Lung (tissue), 12 donors: Measurements from ENCODE around the gene PAH. TPM values are rescaled to one million over a fixed set of nuclear protein-coding genes. Genes with fewer than 3 reads are reported as not detected.
A peak's percentile ranks its signal among the peaks of the same experiment; 100 is the strongest.

ENCODE experiments used
- ATAC-seq: fragments of 200-7000 bp; cut with Tn5 transposase; one replicate; pipeline ENCODE4 v1.9.1; 2020; ENCODE audit warnings: moderate number of reproducible peaks; ENCODE audit not compliant: insufficient read depth, low FRiP score
- DNase-seq, 3 donors: peaks; one replicate each; pipeline ENCODE4 v3.0.0-alpha.2; 2013 to 2017
- H3K27ac ChIP-seq, 2 donors: one replicate each; pipeline ENCODE4 v1.5.1; 2013; ENCODE audit warnings: mild to moderate bottlenecking in 2 of 2, moderate library complexity in 2 of 2, control low read depth in 1 of 2, inconsistent platforms in 1 of 2, low read depth in 1 of 2, low read length in 1 of 2
- H3K27me3 ChIP-seq, 3 donors: one replicate each; pipeline ENCODE4 v1.5.1; 2013; ENCODE audit warnings: low read length in 2 of 3; ENCODE audit not compliant: control insufficient read depth in 3 of 3, insufficient read depth in 3 of 3
- H3K36me3 ChIP-seq, 4 donors: one replicate each; pipeline ENCODE4 v1.5.1; 2013; ENCODE audit warnings: low read length in 4 of 4, mild to moderate bottlenecking in 1 of 4, moderate library complexity in 1 of 4; ENCODE audit not compliant: control insufficient read depth in 4 of 4, insufficient read depth in 4 of 4
- H3K4me1 ChIP-seq, 5 donors: one replicate each; pipeline ENCODE4 v1.5.1; 2013; ENCODE audit warnings: low read length in 5 of 5, mild to moderate bottlenecking in 2 of 5, moderate library complexity in 1 of 5; ENCODE audit not compliant: control insufficient read depth in 5 of 5, insufficient read depth in 5 of 5
- H3K4me3 ChIP-seq: one replicate; pipeline ENCODE4 v1.5.1; 2013; ENCODE audit warnings: mild to moderate bottlenecking, control low read depth, moderate library complexity
- H3K9ac ChIP-seq, 2 donors: one replicate each; pipeline ENCODE4 v1.5.1; 2013; ENCODE audit warnings: low read length in 2 of 2, control low read depth in 1 of 2; ENCODE audit not compliant: insufficient read depth in 1 of 2
- H3K9me3 ChIP-seq, 4 donors: one replicate each; pipeline ENCODE4 v1.5.1; 2013; ENCODE audit warnings: low read length in 3 of 4, mild to moderate bottlenecking in 1 of 4, moderate library complexity in 1 of 4; ENCODE audit not compliant: control insufficient read depth in 4 of 4, insufficient read depth in 3 of 4
- CTCF ChIP-seq: IDR thresholded peaks from 2 replicates; pipeline ENCODE4 v1.5.1; 2012; ENCODE audit warnings: mild to moderate bottlenecking; ENCODE audit errors: control extremely low read depth, extremely low read depth
- WGBS, 2 donors: extraction: QIAGEN DNeasy Blood & Tissue Kit; methylation state at CpG; one replicate each; pipeline ENCODE4 v1.1.7; 2013; 5-methylcytosine and 5-hydroxymethylcytosine counted together
- polyA plus RNA-seq, 2 donors: library from polyadenylated mRNA; stranded (reverse); fragments of 200-250 nt; gene quantifications; one replicate each; pipeline ENCODE4 v1.2.1, GENCODE V29; 2013
- total RNA-seq, 2 donors: library from RNA; depleted of rRNA in 1 of 2; stranded (reverse); fragments of >200 nt in 1 of 2; gene quantifications; one replicate each; pipeline ENCODE4 v1.2.1, GENCODE V29; 2014 to 2021
- donor health status: control.
- donor health status: control.
- donor health status: Bipolar disorder and iron deficiency.
- donor health status: healthy.
- donor health status: DM: yes; HTN: yes; CAD: no.

The PAH gene
- total and polyA plus RNA-seq, 4 donors, result 0.06 to 0.64 (median 0.57) TPM; not detected in 1

- H3K9me3 ChIP-seq, result peaks cover 3 to 12% (median 5%) of the 10 kb centered on the region in 4 donors
- no peak for TF ChIP-seq CTCF
- peaks cover 22 to 87% (median 82%) of the 10 kb centered on the region in 3 donors for H3K27me3 ChIP-seq
- ATAC-seq (no peak), DNase-seq (no peak)
- no peaks in the 10 kb centered on the region for H3K36me3 ChIP-seq
- H3K4me3 ChIP-seq, result no peak overlapping the region
- no peak overlapping the region for H3K9ac ChIP-seq
- H3K27ac ChIP-seq, result no peak overlapping the region
- peaks cover 0 to 13% (median 6%) of the 10 kb centered on the region in 5 donors for H3K4me1 ChIP-seq
- WGBS, 2 donors, result 7 to 8% methylated on average over 8 of the region's 8 CpGs
Measured at GRCh38 chr12:102961466-102961855, 44.4 kb upstream of the PAH start.

- Histone ChIP-seq H3K36me3 (no peaks in the 10 kb centered on the region), H3K9ac (no peak overlapping the region), H3K27me3 (peaks cover 22 to 85% (median 81%) of the 10 kb centered on the region in 3 donors), H3K4me3 (no peak overlapping the region), H3K4me1 (peaks cover 0 to 16% (median 6%) of the 10 kb centered on the region in 5 donors), H3K27ac (no peak overlapping the region), H3K9me3 (peaks cover 3 to 12% (median 5%) of the 10 kb centered on the region in 4 donors)
- no peak for ATAC-seq
- 6 to 10% methylated on average over 19 of the region's 19 CpGs for WGBS, 2 donors
- TF ChIP-seq CTCF, result no peak
- peak in 1 of 3 donors; percentile 23 for DNase-seq
Measured at GRCh38 chr12:102960766-102961465, 43.9 kb upstream of the PAH start.

GRCh38 chr12:102959391-102959790 lies 42.3 kb upstream of the PAH start:
- Histone ChIP-seq H3K27me3 (peaks cover 22 to 85% (median 81%) of the 10 kb centered on the region in 3 donors), H3K9ac (no peak overlapping the region), H3K27ac (no peak overlapping the region), H3K36me3 (no peaks in the 10 kb centered on the region), H3K4me3 (no peak overlapping the region), H3K9me3 (peaks cover 3 to 13% (median 5%) of the 10 kb centered on the region in 4 donors), H3K4me1 (peaks cover 0 to 14% (median 0%) of the 10 kb centered on the region in 5 donors)
- 9 to 12% methylated on average over 14 of the region's 14 CpGs for WGBS, 2 donors
- DNase-seq (no peak), ATAC-seq (no peak)
- no peak for TF ChIP-seq CTCF
